Measurements from ENCODE around the gene KRT3.

Gene KRT3

GRCh38 chr12:52813885-52814709 lies 18.2 kb upstream of the KRT3 start, which contains the start of gene KRT4:
TSS of gene KRT4 (minus strand) at chr12:52814116. CDS start at chr12:52814058, 58 bp downstream.
- DNase-seq (ENCODE audit: low read depth in 2 of 2), result no peak

- DNase-seq (ENCODE audit: low read depth in 2 of 2), result no peak
Observed at GRCh38 chr12:52813203-52813819, 17.4 kb upstream of the KRT3 start.

GRCh38 chr12:52812749-52813148 lies 16.8 kb upstream of the KRT3 start:
- no peak for DNase-seq (ENCODE audit: low read depth in 2 of 2)

GRCh38 chr12:52812073-52812400 lies 16.1 kb upstream of the KRT3 start:
- DNase-seq (ENCODE audit: low read depth in 2 of 2), result no peak

GRCh38 chr12:52811191-52812072 lies 15.5 kb upstream of the KRT3 start:
- no peak for DNase-seq (ENCODE audit: low read depth in 2 of 2)

GRCh38 chr12:52810554-52810953 lies 14.6 kb upstream of the KRT3 start:
- DNase-seq (ENCODE audit: low read depth in 2 of 2), result no peak

- no peak for DNase-seq (ENCODE audit: low read depth in 2 of 2)
Observed at GRCh38 chr12:52809166-52809565, 13.2 kb upstream of the KRT3 start.

- DNase-seq (ENCODE audit: low read depth in 2 of 2), result no peak
Observed at GRCh38 chr12:52808573-52809160, 12.8 kb upstream of the KRT3 start.

- no peak for DNase-seq (ENCODE audit: low read depth in 2 of 2)
Observed at GRCh38 chr12:52807544-52808470, 11.9 kb upstream of the KRT3 start.

GRCh38 chr12:52806821-52807543 lies 11.1 kb upstream of the KRT3 start:
- DNase-seq (ENCODE audit: low read depth in 2 of 2), result no peak

- no peak for DNase-seq (ENCODE audit: low read depth in 2 of 2)
Observed at GRCh38 chr12:52806169-52806811, 10.4 kb upstream of the KRT3 start.

GRCh38 chr12:52805739-52806138 lies 9.8 kb upstream of the KRT3 start:
- no peak for DNase-seq (ENCODE audit: low read depth in 2 of 2)

- no peak for DNase-seq (ENCODE audit: low read depth in 2 of 2)
Observed at GRCh38 chr12:52805000-52805399, 9.1 kb upstream of the KRT3 start.

- no peak for DNase-seq (ENCODE audit: low read depth in 2 of 2)
Observed at GRCh38 chr12:52802442-52802841, 6.5 kb upstream of the KRT3 start.

GRCh38 chr12:52801773-52802172 lies 5.9 kb upstream of the KRT3 start:
- DNase-seq (ENCODE audit: low read depth in 2 of 2), result no peak

GRCh38 chr12:52800259-52800917 lies 4.5 kb upstream of the KRT3 start:
- no peak for DNase-seq (ENCODE audit: low read depth in 2 of 2)

GRCh38 chr12:52799505-52800211 lies 3.7 kb upstream of the KRT3 start:
- no peak for DNase-seq (ENCODE audit: low read depth in 2 of 2)

- no peak for DNase-seq (ENCODE audit: low read depth in 2 of 2)
Observed at GRCh38 chr12:52798671-52799504, 3.0 kb upstream of the KRT3 start.

Measured in activated CD4-positive, alpha-beta T cell treated with anti-CD3 and anti-CD28 coated beads for 24 hours (primary cell).